Glutamatergic neuron (in vitro differentiated cells): ENCODE data around the gene EPHX1. TPM values are rescaled to one million over a fixed set of nuclear protein-coding genes. Genes with fewer than 3 reads are reported as not detected.

Experiments used
- DNase-seq: peaks from one replicate; pipeline ENCODE4 v3.0.0; 2022
- H3K27ac Mint-ChIP-seq: one replicate; pipeline ENCODE4 v1.8.0; 2020; ENCODE audit warnings: mild to moderate bottlenecking, mixed read lengths, inconsistent platforms; ENCODE audit not compliant: unreplicated experiment
- H3K27me3 Mint-ChIP-seq: one replicate; pipeline ENCODE4 v1.8.0; 2020; ENCODE audit warnings: mild to moderate bottlenecking, moderate library complexity, mixed read lengths, inconsistent platforms; ENCODE audit not compliant: unreplicated experiment
- H3K36me3 Mint-ChIP-seq: one replicate; pipeline ENCODE4 v1.8.0; 2020; ENCODE audit warnings: mild to moderate bottlenecking, mixed read lengths, inconsistent platforms; ENCODE audit not compliant: unreplicated experiment
- H3K4me1 Mint-ChIP-seq: one replicate; pipeline ENCODE4 v1.8.0; 2020; ENCODE audit warnings: mild to moderate bottlenecking, low read depth, mixed read lengths, inconsistent platforms; ENCODE audit not compliant: unreplicated experiment
- H3K4me3 Mint-ChIP-seq: one replicate; pipeline ENCODE4 v1.8.0; 2020; ENCODE audit warnings: mild to moderate bottlenecking, mixed read lengths, inconsistent platforms; ENCODE audit not compliant: unreplicated experiment
- H3K9me3 Mint-ChIP-seq: one replicate; pipeline ENCODE4 v1.8.0; 2020; ENCODE audit warnings: mild to moderate bottlenecking, moderate library complexity, mixed read lengths, inconsistent platforms; ENCODE audit not compliant: unreplicated experiment
- total RNA-seq: library from RNA; stranded (reverse); fragmentation: NEBNext Ultra II Directional; extraction: Animal tissue kit (Norgen Biotek cat#: 25700); gene quantifications from one replicate; pipeline ENCODE4 v1.2.1, GENCODE V29; 2021; ENCODE audit not compliant: unreplicated experiment
- TF ChIP-seq, protein P1 (sequence below): fragments of 200-600 bp; sonication (generic); IDR thresholded peaks from one replicate; pipeline ENCODE4 v1.5.0; 2021; ENCODE audit not compliant: partially characterized antibody, unreplicated experiment

The EPHX1 gene
- total RNA-seq, 1 donor from 2014 or later: 60.4 TPM

DNA sequence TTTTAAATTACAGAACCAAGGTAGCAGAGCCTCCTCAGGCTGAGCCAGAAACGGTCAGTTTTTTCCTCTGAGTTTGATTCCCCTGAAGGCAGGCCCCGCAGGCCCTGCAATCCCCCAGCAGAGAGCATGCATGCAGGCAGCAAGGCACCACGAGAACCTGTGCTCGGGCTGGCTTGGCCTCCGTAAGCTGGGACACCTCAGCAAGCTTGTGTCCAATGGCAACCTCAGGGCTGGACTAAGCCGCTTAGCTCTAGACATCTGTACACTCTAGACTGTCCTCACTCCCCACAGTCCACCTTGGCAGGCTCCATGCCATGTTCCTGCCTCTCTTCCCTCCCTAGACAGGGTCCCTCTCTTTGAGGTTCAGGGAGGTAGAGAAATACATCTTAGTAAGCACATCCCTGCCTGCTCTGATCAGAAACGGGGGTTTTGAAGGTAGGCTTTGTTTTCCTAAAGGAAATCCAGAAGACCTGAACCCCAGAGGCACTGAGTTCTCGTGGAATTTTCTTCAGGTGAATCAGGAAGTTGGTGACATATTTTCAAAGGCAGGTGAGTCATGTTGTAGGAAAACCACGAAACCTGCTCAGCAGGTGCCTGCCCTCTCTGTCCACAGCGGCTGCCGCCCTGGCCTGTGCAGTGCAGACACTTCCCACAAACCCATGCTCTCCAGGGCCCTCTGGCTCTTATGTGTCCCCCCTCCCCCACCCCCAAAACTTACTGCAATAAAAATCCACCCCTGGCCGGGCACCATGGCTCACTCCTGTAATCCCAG is 65.3 kb downstream of the EPHX1 start:
- Mint-ChIP-seq H3K9me3 (peaks cover 8% of the 10 kb centered on the region), H3K4me1 (peaks cover 15% of the 10 kb centered on the region), H3K27me3 (peaks cover 9% of the 10 kb centered on the region), H3K4me3 (no peak overlapping the region), H3K36me3 (no peaks in the 10 kb centered on the region), H3K27ac (no peak overlapping the region)
- TF ChIP-seq, protein P1, sequence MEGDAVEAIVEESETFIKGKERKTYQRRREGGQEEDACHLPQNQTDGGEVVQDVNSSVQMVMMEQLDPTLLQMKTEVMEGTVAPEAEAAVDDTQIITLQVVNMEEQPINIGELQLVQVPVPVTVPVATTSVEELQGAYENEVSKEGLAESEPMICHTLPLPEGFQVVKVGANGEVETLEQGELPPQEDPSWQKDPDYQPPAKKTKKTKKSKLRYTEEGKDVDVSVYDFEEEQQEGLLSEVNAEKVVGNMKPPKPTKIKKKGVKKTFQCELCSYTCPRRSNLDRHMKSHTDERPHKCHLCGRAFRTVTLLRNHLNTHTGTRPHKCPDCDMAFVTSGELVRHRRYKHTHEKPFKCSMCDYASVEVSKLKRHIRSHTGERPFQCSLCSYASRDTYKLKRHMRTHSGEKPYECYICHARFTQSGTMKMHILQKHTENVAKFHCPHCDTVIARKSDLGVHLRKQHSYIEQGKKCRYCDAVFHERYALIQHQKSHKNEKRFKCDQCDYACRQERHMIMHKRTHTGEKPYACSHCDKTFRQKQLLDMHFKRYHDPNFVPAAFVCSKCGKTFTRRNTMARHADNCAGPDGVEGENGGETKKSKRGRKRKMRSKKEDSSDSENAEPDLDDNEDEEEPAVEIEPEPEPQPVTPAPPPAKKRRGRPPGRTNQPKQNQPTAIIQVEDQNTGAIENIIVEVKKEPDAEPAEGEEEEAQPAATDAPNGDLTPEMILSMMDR: no peak
- DNase-seq: no peak

DNA sequence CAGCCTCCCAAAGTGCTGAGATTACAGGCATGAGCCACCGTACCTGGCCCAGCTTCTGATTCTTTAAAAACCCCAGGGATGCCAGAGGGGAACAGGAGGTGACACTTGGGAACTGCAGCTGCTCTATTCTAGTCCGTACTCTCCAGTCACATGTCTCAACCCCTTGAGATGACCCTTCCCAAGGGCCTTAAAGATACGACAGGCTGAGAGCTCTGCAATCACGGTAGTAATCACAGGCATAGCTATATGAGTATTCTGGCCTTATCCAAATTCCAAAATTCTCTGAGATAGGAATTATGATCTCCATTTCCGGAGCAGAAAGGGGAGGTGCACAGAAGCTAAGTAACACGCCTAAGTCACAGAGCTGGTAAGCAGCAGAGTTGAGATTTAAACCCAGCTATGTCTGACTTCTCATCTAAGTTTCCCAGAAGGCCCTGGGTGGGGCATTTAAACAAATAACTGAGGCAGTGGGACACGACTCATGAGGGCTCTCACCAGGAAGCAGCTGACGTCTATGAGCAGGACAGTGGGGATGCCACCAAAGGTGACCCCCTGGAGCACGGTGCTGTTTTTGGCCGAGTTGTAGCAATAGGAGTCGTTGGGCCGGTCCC is 67.1 kb downstream of the EPHX1 start:
- H3K27ac Mint-ChIP-seq: no peak overlapping the region
- H3K9me3 Mint-ChIP-seq: peaks cover 10% of the 10 kb centered on the region
- no peaks in the 10 kb centered on the region for H3K36me3 Mint-ChIP-seq
- DNase-seq: no peak
- TF ChIP-seq, protein P1: no peak
- peaks cover 12% of the 10 kb centered on the region for H3K4me1 Mint-ChIP-seq
- no peak overlapping the region for H3K4me3 Mint-ChIP-seq
- peaks cover 10% of the 10 kb centered on the region for H3K27me3 Mint-ChIP-seq

DNA sequence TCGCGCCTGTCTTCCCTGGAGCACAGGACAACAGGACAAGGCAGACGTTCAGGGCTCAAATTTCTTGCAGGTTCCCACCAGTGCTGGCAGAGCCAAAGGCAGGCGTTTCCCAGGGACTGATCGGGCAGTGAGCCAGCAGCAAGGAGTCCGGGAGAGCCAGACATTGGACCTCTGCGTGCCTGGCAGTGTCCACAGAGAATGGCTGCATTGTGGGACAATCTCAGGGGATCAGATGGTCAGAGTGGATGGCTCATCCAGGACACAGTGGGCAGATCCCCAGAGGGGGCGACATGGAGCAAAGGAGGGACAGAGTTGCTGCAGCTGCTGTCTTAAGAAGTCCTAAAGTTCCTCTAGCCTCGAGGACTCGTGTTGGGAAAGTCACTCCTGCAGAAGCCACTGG is 67.7 kb downstream of the EPHX1 start:
- DNase-seq: peak; percentile 68
- Mint-ChIP-seq H3K4me1 (peaks cover 12% of the 10 kb centered on the region), H3K36me3 (no peaks in the 10 kb centered on the region), H3K27me3 (peaks cover 10% of the 10 kb centered on the region), H3K9me3 (peaks cover 10% of the 10 kb centered on the region), H3K27ac (peak overlapping the region; percentile 25), H3K4me3 (no peak overlapping the region)
- TF ChIP-seq, protein P1: peak; percentile 31

DNA sequence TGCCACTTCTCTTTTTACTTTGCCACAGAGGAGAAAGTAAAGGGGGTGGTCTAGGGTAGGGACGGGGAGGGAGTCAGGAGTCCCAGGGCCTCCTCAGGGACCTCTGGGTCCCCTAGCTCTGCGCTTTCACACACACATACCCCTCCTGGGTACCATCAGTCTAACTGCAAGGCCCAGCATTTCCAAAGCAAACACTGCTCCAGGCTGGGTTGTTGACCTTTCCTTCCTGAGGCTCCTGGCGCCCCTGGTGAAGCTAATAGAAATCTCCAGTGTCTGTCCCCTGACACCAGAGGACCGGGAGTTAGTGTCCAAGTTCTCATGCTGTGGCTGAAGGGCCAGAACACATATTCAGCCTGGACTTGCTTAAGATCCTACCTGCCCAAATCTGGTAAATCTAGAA is 68.4 kb downstream of the EPHX1 start:
- Mint-ChIP-seq H3K27ac (no peak overlapping the region), H3K9me3 (peaks cover 10% of the 10 kb centered on the region), H3K36me3 (no peaks in the 10 kb centered on the region), H3K27me3 (peaks cover 13% of the 10 kb centered on the region), H3K4me3 (no peak overlapping the region), H3K4me1 (peaks cover 11% of the 10 kb centered on the region)
- TF ChIP-seq, protein P1: no peak
- DNase-seq: no peak
